Measurements from ENCODE around the gene ATP1B1.

ATP1B1 gene

DNA sequence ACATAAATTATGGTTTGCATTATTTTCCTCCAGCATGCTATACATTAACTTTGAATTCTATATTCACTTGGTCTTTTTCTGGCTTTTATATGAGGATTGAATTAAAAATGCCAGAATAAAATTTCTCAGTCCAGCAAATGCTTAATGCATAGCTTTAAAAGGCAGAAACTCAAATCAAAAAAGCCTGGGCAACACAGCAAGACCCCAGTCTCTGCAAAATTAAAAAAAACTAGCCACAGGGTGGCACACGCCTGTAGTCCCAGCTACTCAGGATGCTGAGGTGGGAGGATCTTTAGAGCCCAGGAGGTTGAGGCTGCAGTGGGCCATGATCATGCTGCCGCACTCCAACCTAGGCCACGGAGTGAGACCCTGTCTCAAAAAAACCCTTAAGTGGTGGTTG, 19.8 kb downstream of the ATP1B1 start:
- TF ChIP-seq, protein P1, sequence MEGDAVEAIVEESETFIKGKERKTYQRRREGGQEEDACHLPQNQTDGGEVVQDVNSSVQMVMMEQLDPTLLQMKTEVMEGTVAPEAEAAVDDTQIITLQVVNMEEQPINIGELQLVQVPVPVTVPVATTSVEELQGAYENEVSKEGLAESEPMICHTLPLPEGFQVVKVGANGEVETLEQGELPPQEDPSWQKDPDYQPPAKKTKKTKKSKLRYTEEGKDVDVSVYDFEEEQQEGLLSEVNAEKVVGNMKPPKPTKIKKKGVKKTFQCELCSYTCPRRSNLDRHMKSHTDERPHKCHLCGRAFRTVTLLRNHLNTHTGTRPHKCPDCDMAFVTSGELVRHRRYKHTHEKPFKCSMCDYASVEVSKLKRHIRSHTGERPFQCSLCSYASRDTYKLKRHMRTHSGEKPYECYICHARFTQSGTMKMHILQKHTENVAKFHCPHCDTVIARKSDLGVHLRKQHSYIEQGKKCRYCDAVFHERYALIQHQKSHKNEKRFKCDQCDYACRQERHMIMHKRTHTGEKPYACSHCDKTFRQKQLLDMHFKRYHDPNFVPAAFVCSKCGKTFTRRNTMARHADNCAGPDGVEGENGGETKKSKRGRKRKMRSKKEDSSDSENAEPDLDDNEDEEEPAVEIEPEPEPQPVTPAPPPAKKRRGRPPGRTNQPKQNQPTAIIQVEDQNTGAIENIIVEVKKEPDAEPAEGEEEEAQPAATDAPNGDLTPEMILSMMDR (IDR thresholded peaks at IDR 0.05; ENCODE audit: control insufficient read depth, insufficient read depth, low read depth, low read length, missing control alignments), result no peak
- DNase-seq (ENCODE audit: low read depth), result no peak
- no peak overlapping the region for H3K4me3 ChIP-seq (ENCODE audit: control insufficient read depth, low read depth, low read length)

DNA sequence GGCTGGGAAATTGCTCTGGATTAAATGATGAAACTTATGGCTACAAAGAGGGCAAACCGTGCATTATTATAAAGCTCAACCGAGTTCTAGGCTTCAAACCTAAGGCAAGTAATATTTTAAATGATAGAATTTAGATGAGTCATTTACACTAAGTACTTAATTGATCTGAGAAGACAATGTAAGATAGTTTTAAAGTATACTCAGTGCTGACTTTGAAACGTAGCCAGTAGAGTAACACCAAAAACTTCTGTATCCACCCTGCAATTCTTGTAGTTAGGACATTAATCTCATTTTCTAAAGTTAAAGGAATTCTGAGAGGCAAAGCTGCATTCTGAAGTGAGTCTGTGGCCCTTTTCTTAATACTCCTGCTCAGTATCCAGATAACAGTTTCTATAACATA, 20.8 kb downstream of the ATP1B1 start:
- TF ChIP-seq, protein P1 (IDR thresholded peaks at IDR 0.05; ENCODE audit: control insufficient read depth, insufficient read depth, low read depth, low read length, missing control alignments), result no peak
- DNase-seq (ENCODE audit: low read depth), result no peak

DNA sequence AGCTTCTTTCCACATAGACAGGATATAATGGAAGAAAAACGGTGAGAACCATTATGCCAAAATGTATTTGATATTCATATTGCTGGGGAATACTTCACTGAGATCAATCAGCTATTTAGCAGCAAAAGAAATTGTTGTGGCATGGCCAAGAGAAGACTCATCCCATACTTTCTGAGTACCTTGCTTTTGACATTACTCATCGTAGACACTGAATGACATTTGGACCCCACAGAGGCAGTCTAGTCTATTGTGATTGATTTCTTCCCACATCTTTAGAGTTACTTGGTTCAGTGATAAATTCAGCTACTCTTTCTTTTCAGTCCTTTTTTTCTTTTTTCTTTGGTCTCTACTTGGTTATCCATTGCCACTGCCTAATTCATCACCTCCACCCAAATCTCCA, 22.1 kb downstream of the ATP1B1 start:
- H3K4me3 ChIP-seq (ENCODE audit: control insufficient read depth, low read depth, low read length), result no peak overlapping the region
- no peak for DNase-seq (ENCODE audit: low read depth)
- TF ChIP-seq, protein P1 (IDR thresholded peaks at IDR 0.05; ENCODE audit: control insufficient read depth, insufficient read depth, low read depth, low read length, missing control alignments), result no peak

More for the DNA sequence above, 20.8 kb downstream of the ATP1B1 start:
- H3K4me3 ChIP-seq (ENCODE audit: control insufficient read depth, low read depth, low read length), result no peak overlapping the region

DNA sequence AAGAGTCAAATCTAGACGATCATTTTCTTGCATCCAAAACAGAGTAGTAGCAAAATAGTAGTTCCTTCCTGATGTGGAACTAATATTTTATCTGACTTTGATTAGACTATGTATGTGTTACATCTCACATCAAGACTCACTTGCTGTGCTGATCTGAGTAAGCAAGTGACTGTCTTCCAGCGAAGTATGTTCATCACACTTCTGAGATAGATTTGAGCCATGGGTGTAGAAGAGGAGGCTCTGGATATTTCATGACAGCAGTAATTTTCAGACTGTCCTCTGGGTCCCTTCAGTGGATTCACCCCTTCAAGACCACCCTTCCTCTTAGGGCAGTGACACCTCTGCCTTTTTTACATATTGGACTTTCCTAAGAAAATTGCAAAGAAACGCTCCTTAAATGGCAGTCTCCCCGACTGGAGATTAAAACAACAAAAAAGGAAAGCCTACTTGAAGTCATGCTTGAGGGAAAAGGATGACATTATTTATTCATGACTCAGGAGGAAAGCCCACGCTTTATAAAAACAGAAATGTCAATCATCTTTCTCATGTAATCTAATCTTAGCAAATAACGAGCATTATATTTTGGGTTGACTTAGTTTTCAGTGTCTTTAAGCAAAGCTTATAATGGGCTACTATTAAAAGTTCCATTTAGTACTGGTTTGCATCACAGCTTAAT, 22.8 kb downstream of the ATP1B1 start:
- no peak for DNase-seq (ENCODE audit: low read depth)
- TF ChIP-seq, protein P1 (IDR thresholded peaks at IDR 0.05; ENCODE audit: control insufficient read depth, insufficient read depth, low read depth, low read length, missing control alignments), result no peak
- no peak overlapping the region for H3K4me3 ChIP-seq (ENCODE audit: control insufficient read depth, low read depth, low read length)

DNA sequence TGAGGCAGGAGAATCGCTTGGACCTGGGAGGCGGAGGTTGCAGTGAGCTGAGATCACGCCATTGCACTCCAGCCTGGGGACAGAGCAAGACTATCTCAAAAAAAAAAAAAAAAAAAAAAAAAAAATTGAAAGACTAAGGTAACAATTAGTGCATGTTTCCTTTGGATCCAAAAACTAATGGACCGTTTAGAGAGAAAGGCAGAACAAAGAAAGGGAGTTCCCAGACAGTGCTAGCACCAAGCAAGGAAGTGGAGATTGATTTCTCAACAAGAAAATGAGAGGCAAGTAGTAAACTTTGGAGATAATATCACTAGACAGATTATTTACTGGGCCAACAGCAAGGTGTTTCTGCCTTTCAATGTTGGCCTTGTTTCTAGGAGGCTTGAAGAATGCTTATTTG, 24.2 kb downstream of the ATP1B1 start:
- H3K4me3 ChIP-seq (ENCODE audit: control insufficient read depth, low read depth, low read length), result no peak overlapping the region
- TF ChIP-seq, protein P1 (IDR thresholded peaks at IDR 0.05; ENCODE audit: control insufficient read depth, insufficient read depth, low read depth, low read length, missing control alignments), result no peak
- no peak for DNase-seq (ENCODE audit: low read depth)

DNA sequence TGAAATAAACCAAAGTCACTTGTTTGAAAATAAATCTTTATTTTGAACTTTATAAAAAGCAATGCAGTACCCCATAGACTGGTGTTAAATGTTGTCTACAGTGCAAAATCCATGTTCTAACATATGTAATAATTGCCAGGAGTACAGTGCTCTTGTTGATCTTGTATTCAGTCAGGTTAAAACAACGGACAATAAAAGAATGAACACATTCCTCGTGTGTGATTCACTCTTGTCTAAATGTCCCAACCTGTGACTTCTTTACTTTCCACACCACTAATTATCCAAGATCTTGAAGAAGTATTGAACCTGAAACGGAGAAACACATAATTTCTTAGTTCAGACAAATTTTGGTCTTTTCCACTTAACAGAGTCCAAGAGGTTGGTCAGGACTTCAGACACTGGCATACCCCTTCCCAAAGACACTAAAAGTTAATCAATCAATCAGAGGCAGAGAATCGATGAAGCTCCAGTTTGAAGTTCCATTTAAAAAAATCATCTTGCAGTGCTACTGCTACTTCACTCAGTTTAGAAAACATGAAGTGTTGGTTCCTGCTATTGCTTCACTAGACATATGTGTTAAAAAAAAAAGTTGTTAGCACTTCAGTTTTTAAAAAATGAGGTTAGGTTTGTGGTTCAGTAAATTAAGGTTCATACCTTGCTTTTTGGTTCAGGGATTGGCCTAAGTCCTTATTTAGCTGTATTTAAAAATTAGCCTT, 26.2 kb downstream of the ATP1B1 start:
- TF ChIP-seq, protein P1 (IDR thresholded peaks at IDR 0.05; ENCODE audit: control insufficient read depth, insufficient read depth, low read depth, low read length, missing control alignments), result no peak
- DNase-seq (ENCODE audit: low read depth), result no peak
- H3K4me3 ChIP-seq (ENCODE audit: control insufficient read depth, low read depth, low read length), result no peak overlapping the region

All from AG09309 (cell line).